Fibroblast of pulmonary artery (primary cell): ENCODE results near the gene TAAR8.

Source experiments
- DNase-seq: peaks from one replicate; pipeline ENCODE4 v3.0.0-alpha.2; 2010; ENCODE audit warnings: low read depth
- H3K4me3 ChIP-seq: replicated peaks from 2 replicates; pipeline ENCODE4 v1.5.1; 2011; ENCODE audit warnings: low read depth, mild to moderate bottlenecking, control low read depth, low read length, moderate library complexity
- TF ChIP-seq, protein P1 (sequence below): IDR thresholded peaks from 2 replicates; pipeline ENCODE4 v1.5.1; 2011; ENCODE audit warnings: mild to moderate bottlenecking, control low read depth, low read length, inconsistent platforms; ENCODE audit errors: missing control alignments

The TAAR8 gene

DNA sequence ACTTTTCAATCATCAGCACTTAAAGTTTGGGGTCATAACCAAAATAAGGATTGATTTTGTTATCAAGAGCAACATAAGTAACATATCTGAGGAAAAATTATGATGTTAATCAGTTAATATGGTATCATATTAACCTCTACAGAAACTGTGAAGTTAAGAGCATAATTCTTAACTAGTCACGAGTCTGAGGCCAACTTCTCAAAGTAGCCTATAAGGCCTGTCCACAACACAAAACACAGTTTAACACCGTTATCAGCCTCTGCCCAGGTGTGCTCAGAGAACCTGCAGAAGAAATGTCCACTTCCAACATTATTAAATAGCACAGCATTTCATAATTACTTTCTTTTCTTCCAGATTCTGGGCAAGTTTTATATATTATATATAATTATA is 40.6 kb upstream of the TAAR8 start:
- no peak for DNase-seq
- TF ChIP-seq, protein P1, sequence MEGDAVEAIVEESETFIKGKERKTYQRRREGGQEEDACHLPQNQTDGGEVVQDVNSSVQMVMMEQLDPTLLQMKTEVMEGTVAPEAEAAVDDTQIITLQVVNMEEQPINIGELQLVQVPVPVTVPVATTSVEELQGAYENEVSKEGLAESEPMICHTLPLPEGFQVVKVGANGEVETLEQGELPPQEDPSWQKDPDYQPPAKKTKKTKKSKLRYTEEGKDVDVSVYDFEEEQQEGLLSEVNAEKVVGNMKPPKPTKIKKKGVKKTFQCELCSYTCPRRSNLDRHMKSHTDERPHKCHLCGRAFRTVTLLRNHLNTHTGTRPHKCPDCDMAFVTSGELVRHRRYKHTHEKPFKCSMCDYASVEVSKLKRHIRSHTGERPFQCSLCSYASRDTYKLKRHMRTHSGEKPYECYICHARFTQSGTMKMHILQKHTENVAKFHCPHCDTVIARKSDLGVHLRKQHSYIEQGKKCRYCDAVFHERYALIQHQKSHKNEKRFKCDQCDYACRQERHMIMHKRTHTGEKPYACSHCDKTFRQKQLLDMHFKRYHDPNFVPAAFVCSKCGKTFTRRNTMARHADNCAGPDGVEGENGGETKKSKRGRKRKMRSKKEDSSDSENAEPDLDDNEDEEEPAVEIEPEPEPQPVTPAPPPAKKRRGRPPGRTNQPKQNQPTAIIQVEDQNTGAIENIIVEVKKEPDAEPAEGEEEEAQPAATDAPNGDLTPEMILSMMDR: no peak

DNA sequence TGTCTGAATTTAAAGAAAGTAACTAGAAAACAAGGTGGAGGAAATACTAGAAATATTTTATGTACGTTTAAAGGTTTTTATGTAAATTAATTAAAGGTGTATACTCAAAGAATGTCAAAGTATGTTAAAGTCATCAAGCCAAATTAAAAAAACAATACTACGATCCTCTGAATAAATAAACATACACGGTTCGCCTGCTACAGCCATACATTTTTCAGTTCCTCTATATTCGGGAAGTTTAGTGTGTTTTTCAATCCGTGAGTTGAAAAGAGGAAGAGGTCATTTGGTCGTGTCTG is 40.2 kb upstream of the TAAR8 start:
- TF ChIP-seq, protein P1: no peak
- peak overlapping the region; percentile 81 for H3K4me3 ChIP-seq
- no peak for DNase-seq

More for the DNA sequence above, 40.6 kb upstream of the TAAR8 start:
- H3K4me3 ChIP-seq: peak overlapping the region; percentile 81

DNA sequence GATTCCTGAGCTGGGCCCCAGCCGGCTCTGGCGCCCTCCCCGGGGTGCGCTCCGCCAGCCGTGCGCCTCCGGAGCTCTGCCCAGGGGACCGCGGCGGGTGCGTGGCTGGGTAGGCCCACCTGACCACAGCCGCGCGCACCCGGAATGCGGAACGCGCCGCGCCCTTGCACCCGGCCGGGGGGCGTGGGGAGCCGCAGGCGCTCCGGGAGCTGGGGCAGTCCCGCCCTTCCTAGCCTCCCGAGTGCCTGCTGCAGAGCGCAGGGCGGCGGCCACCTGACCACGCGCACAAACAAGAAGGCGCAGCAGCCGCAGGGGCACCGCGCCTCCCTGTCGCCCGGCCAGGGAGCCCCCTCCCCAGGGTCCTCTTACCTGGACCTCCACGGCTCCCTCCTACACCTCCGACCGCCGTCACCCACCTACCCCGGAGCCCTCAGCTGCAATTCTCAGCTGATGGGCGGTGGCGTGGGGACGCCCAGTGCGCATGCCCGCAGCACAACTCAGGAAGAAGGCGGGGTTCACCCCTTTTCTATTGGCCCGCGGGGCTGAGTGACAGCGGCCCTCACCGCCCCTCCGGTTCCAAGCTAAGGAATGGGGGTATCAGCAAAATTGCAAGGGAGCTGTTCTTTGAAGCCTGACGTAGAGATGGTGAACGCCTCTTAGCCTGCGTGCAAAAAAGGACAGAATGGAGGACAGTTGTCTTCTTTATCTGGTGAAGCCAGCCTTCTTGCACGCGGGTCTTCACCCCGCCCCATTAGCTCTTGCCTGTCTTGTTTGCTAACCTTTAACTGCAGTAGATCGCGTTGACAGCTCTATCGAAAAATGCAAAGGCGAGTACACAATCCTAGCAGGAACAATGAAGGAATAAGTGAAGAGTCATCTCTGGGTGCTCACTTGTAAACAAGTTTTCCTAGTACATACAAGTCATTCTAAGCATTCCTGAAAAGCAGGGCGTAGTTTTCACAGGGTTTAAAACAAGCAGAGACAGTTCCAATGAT is 39.5 kb upstream of the TAAR8 start, which contains the start of gene STX7:
Gene STX7, minus strand, starts transcription at position 479 of the 995 bp plus-strand sequence. CDS start 9,586 bp downstream, outside the sequence.
- peak; percentile 88 for DNase-seq
- TF ChIP-seq, protein P1: no peak
- H3K4me3 ChIP-seq: peak within 1 kb of the TSS; percentile 81

DNA sequence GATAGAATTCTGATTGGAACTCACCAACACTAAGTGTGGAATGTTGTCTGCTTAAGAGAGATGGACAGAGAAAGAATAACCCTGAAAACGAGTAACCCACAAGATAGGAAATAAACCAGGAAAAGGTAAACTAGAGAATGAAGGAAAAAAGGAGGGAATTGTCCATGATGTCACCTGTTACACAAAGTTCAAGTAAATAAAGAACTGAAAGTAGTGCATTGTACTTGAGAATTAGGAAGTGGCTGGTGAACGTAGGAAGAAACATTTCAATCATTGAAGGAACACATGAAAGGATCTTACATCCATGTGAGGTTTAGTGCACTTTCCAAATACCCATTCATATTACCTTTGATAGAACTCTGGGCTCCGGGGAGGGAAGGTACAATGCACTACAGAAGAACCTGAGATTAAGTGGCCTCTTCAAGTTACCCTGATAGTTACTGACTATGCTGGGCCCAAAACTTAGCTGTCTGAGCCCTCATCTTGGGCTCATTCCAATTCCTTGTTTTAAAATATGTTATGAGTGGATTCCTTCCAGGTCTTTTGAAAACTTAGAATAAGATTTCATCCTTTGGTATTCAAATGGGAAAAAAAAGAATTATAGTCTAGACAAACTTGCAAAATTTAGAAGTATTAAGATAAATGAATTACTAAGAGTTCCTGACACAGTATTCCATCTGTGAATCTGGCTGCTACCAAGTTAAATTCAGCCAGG is 38.5 kb upstream of the TAAR8 start:
- H3K4me3 ChIP-seq: no peak overlapping the region
- TF ChIP-seq, protein P1: no peak
- no peak for DNase-seq

DNA sequence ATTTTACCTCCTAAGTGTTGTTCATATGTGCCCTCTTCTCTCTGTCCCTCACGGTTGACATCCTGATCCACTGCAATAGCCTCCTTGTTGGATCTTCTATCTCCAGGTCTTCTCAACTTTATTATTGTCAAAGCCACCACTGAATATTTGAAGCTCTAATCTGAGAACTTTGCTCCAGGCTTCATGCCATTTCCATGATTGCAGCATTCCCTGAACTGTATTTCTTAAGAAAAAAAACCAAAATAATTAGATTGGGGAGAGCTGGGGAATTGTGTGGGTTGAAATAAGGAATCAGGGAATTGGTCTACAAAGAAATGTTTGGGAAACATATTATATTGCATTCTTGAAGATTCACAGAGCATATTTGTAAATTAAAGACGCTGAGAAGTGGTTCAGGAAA is 37.1 kb upstream of the TAAR8 start:
- TF ChIP-seq, protein P1: no peak
- DNase-seq: no peak
- H3K4me3 ChIP-seq: no peak overlapping the region

DNA sequence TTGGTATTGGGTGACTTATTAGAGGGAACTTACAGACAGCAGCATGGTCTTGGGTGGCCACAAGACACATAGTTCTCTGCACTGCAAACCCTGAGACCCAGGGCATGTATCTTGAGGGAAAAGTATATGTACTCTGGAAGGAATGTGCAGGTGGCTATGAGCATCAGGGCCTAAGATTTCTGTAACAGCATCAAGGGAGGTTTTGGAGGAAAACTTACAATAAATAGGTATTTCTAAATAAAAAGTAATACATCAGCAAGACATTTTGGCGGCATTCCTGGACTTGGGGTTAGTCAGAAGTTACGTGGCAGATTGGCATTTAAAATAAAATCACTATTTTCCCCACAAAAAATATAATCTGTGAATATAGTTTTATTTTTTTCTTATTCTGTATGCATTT is 31.5 kb upstream of the TAAR8 start:
- no peak overlapping the region for H3K4me3 ChIP-seq
- TF ChIP-seq, protein P1: no peak
- peak; percentile 38 for DNase-seq
